GM18517 (cell line): Measurements from ENCODE around the gene DERL3.

Experiments
- ATAC-seq: cut with Tn5 transposase; IDR thresholded peaks from one replicate; pipeline ENCODE4 v1.9.1; 2021; ENCODE audit warnings: mild to moderate bottlenecking, moderate library complexity; ENCODE audit not compliant: unreplicated experiment

Gene DERL3

DNA sequence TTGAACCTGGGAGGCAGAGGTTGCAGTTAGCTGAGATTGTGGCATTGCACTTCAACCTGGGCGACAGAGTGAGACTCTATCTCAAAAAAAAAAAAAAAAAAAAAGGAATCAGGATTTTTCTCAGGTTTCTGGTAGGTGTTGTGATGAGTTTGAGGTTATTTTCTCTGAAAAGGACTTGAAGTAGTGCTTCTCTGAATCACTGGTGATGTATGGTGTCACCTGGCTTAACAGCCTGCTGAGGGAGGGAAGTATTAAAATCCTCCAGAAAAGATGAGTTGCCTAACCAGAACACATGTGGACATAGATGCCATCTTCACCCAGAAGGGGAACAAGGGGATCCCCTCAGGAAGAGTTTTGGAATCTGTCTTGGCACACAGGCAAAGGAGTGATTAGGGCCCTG lies 32.0 kb downstream of the DERL3 start:
- no peak for ATAC-seq

DNA sequence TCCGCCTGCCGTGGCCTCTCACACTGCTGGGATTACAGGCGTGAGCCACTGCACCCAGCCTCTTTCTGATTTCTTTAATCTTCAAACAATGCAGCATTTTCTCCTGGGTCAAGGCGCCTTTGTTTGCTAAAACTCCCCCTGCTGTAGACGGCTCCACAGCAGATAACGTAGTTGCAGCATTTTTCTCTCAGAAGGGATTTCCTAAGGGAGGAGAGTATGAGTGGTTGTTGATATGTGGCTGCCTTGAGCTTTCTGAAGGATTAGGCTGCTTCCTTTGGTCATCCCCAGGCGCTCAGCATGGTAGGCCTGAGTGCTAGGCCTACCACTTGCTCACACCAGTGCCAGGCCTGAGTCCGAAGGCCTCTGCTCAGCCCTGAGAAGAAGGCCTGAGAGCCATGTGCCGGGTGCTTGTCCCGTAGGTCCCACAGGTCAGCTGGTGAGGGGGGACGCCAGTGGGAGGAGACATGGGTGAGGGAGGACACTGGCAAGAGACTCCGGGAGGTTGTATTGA lies 34.0 kb downstream of the DERL3 start:
- ATAC-seq, result no peak

DNA sequence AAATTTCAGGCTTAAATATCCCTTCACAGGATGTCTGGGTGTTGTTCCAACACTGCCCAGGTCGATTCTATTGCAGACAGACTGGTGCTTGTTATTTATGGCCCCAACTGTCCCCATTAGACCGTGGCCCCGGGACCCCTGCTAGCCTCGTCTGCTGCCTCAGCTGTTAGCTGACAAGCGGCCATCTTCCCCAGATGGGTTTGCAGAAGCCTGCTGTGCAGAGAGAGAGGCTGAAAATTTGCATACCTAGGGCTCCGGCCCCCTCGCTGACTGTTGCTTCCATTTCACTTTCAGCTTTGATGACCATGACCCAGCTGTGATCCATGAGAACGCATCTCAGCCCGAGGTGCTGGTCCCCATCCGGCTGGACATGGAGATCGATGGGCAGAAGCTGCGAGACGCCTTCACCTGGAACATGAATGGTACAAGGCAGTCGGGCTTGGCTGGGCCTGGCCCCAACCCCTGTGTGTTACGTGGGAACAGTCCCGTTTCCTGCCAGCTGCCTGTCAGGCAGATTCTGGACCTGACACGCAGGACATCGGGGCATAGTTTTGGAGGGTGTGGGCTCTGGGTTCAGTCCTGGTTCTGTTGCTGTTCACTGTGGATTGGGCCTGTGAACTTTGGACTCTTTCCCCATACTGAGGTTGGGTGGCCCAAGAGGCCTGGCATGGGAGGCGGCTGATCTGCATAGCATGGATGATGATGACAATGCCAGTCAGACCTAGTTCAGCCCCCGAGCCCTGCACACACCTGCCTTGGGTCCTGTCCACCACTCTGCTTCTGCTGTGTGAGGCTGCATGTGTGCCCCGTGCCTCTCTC lies 35.6 kb downstream of the DERL3 start:
- ATAC-seq, result no peak

DNA sequence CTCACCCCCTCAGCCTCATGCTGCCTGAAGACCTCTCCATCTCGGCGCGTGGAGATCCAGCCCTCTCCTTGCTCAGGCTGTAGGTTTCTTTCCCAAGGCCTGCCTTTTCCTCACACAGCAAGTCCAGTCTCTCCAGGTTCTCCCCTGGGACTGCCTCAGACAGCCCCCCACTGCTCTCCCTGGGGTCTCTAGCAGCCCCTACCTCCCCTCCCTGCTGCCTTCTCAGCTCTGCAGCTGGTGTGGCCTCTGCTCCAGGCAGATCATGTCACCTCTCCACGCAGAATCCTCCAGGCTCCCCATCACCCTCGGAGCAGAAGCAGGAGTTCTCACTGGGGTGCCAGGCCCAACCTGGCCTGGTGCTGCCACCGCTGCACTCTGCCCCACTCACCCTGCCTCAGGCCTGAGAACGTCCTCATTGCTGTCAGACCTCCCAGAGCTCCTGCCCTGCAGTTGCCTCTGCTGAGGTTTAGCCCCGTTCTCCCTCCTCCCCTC lies 36.9 kb downstream of the DERL3 start:
- no peak for ATAC-seq

DNA sequence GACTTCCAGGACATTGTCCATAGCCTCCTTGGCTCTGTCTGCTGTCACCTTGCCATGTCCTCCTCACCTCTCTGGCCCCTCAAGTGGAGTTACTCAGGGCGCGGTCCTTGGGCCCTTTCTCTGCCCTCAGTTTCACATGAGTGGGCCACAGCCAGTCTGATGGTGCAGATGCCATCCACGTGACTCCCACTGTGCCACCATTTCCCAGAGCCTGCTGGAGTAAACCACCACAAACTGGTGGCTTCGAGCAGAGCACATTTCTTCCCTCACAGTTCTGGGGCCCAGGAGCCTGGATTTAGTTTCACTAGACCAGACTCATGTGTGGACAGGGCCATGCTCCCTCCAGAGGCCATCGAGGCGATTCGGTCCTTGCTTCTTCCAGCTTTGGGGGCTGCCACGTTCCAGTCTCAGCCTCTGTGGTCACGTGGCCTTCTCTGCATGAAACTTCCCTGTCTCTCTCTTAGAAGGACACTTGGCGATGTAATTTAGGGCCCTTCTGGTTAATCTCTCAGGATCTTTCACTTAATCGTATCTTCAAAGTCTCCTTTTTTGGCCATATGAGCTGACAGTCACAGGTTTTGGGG lies 37.5 kb downstream of the DERL3 start:
- no peak for ATAC-seq

DNA sequence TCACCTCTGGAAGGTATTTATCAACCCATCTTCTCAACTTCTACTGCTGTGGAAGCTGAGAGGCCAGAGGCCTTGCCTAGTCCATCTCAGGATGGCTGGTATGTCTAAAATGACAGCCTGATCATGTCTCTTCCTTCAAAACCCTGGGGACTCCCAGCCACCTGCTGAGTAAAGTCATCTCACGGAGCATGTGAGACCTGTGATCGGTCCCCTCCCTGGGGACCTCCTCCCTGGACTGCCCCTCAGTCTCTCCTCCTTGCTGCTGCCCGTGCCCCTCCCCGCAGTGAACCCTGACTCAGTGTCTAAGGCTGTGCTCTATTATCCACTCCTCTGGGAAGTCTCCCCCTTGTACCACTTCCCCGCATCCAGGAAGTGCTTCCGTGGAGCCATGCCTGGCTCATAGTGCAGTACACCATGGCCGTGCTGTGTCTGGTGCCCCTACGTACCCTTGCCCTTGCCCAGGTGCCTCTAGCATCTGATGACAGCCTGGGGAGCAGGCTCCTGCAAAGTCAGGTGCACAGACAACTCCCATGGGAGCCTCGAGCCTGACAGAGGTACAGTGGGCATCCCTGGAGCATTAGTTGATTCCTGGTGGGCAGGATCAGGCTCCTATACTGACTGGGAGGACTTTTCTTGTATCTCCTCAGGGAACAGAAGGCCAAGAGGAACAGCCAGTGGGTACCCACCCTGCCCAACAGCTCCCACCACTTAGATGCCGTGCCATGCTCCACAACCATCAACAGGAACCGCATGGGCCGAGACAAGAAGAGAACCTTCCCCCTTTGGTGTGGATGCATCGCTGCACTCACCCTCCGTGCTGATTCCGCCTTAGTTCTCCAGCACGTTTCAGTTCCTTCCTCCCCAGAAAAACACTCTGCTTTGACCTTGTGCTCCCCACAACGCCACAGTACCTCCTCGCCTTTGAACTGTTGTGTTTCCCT lies 38.2 kb downstream of the DERL3 start:
- no peak for ATAC-seq

DNA sequence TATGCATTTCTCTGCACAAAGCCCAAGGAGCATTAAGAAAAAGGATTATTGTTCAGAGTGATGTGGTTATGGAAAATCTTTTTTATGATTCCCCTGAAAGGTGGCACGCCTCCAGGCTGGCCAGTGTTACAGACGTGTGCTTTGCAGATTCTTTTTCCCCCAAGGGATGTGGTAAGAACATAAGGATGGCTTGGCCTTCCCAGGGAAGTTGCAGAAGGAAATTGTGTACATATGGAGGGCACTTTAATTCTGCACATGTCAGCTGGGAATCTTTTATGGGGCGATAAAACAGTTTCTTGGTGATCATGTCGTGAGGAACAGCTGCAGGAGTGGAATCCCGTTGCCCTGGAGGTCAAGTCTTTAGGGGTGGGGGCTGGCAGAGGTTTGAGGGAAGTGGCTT lies 42.3 kb downstream of the DERL3 start:
- no peak for ATAC-seq

DNA sequence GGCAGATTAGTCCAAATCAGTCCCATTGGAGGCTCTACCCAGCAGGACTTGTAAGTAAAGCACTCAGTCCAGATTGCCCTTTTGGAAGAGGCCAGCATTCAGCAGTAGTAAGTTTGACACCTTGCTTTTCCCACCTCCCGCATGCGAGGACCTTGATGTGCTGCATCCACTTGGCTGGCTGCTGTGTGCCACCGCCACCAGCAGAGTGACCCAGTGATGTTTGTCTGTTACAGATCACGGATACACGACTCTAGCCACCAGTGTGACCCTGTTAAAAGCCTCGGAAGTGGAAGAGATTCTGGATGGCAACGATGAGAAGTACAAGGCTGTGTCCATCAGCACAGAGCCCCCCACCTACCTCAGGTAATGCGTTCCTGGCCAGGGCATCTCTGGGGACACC lies 45.5 kb downstream of the DERL3 start:
- ATAC-seq, result no peak

DNA sequence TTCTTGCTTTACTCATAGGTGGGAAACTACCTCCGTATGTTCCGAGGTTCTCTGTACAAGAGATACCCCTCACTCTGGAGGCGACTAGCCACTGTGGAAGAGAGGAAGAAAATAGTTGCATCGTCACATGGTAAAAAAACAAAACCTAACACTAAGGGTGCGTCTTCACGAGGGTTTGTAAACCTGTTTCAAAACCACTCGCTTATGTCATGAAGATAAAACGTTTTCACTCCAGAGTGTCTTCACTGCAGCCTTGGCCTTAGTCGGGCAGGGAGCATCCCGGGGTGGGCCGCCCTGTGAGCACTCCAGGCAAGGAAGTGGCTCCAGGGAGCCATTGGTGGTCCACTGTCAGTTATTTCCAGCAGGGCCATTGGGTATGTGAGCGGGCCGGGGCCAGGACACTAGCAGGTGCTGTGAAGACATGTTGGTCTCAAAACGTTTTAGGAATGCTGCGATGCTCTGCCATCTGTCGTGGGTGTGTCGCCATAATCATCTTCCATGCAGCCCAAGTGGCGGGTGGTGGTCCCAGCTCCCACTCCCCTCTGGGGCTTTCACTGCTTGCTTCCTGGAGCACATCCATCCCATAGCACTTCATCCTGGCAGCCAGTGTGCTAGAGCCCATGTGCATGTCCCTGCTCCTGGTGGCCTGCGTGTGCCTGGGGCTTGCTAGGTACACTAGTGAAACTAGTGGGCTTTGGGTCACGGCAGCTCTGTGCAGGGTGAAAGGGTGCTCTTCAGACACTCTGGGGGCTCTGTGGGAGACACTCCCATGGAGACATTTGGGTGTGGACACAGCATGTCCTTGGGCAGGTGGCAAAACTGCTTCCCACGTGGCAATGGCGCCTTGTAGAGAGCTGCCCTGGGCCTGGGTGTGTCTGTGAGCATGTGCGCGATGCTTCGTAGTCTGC lies 46.8 kb downstream of the DERL3 start:
- ATAC-seq, result no peak

DNA sequence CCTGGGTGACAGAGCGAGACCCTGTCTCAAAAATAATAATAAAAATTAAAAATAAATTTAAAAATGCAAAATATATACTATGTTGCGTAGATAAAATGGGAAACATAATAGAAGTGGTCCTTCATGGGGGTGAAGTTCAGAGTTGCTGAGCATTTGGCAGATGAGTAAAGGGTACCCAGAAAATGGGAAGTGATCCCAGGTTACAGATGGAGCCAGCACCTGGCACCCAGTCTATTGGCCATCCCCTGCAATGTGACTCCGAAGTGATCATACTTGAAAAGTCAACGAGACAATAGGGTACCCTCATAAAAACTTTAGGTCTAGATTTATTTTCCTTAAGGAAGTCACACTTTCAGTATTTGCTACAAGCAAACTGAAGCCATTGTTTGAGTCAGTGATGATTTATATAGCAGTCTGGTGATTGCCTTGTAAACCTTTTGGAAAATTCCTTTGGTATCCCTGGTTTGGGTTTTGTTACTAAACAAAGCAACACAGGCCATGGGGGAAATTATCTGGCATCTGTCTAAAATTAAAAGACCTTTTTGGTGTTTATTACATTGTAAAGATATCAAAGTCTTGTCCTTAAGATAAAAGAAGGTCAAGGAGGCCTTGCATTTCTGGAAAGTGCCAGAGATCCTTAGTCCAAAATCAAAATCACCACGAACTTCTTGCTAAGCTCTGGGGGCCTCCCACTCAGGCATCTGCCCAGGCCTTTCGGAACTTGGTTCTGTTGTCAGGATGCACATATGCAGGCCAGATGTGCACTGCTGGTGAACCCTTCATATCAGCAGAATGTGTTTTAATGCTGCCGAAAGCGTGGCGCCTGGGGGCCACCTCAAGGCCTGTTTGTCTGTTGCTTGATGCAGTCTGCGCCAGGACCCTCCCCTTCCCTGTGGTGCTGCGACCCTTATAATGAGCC lies 47.7 kb downstream of the DERL3 start:
- no peak for ATAC-seq

DNA sequence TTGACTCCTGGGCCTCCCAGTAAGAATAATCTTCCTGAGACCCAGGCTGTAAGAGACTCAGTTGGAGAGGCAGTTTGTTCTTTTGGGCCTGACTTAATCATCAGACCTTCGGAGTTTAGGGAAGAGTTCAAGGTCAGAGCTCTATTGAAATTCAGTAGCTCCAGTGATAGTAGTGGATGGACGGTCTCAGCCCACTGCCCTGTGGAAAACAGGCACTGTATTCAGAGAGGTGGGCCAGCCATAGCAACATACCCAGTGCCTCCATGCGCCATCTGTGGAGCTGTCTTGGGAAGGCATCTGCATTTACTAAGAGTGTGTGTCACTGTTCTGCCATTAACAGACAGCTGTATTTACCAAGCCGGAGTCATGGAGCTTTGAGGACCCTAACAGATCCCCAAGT lies 49.2 kb downstream of the DERL3 start:
- ATAC-seq, result no peak

DNA sequence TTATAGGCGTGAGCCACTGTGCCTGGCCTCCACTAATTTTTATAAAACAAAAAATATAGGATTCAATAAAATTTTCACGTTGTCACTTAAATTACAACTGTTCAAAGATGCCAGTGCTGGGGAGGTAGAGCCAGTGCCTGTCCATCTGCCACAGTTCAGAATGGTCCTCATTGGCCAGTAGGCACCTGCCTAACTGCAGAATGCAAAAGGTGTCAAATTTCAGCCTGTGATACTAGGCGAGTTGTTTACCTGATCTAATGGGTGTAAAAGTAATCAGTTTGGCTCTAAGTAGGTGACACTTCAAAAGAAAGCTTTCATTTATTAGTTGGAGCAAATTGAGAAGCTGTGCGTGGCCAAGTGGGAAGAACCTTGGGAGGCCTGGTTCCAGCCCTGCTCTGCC lies 49.7 kb downstream of the DERL3 start:
- ATAC-seq, result no peak

DNA sequence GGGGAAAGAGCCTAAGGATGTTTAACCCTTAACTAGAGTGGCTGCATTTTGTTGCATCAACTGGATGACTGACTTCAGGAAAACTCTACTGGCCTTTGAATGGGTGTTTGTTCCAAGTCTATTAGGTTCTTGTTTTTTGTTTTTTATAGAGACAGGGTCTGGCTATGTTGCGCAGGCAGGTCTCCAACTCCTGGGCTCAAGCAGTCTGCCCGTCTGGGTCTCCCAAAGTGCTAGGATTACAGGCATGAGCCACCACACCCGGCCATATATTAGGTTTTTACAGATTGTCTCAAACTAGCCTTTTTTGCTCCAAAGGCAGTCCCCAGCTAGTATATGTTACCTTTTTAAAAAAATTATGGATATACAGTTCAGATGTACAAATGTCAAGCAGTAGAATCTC lies 50.9 kb downstream of the DERL3 start:
- ATAC-seq, result no peak

DNA sequence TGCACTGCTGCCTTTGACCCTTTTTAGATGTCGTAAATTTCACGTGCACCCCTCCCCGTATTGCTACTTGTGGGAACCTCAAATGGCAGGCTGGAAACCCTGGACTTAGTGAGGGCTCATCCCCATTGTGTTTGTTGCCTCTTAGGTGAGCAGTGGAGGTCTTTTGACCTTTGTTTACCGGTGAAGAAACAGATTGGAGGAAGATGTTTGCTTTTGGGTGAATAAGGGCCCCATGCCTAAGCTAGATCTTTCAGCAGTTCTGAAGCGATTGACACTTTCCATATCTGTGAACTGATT lies 51.3 kb downstream of the DERL3 start:
- no peak for ATAC-seq

DNA sequence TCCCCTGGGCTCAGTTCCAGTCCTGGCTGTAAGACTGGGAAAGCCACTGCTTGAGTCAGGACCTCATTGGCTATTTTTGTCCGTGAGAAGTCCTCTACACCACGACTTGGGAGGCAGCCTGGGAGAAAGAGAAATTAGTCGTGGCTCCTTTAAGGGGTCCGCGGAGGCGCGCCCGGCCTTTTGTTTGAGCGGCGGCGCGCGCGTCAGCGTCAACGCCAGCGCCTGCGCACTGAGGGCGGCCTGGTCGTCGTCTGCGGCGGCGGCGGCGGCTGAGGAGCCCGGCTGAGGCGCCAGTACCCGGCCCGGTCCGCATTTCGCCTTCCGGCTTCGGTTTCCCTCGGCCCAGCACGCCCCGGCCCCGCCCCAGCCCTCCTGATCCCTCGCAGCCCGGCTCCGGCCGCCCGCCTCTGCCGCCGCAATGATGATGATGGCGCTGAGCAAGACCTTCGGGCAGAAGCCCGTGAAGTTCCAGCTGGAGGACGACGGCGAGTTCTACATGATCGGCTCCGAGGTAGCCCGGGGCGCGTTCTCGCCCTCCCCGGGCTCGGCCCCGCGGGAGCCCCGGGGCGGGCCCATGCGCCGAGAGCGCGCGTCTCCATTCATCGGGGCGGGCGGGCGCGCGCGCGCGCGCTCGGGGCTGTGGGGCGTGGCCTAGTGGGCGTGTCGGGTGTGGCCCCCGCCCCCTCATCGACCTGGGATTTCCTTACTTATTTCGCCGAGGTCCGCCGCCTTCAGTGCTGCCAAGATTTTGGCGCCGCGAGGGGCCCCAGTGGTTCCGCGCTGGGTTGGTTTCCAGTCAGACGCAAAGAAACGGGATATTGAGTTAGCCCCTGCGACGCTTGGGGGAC lies 51.8 kb downstream of the DERL3 start, which contains the start of gene SMARCB1:
TSS of gene SMARCB1 (plus strand) at position 215 of the 848 bp plus-strand sequence. CDS start at position 419, 204 bp downstream.
- ATAC-seq, result peak; percentile 61

DNA sequence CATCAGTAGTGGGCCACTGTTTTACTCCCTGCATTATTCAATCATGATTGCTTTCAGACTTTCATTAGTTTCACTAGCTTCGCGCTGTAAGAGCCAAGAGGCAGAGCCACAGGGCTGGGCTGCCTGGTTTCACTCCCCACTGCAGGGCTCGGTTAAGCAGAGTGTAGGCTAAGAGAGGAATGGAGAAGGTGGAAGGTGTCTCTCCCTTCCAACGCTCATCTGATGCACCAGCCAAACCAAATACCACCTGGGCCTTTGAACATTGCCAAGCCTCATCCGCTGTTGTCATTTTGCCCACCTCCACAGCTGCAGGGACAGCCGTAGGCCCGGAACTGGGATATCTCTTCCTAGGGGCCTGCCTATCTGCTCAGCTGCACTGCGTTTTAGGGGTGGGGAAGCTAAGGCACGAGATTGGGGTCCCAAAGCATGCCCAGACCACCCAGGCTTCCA lies 52.5 kb downstream of the DERL3 start:
- ATAC-seq, result no peak
